H9 (cell line): ENCODE data around the gene FOXC2. TPM values are rescaled to one million over a fixed set of nuclear protein-coding genes. Genes with fewer than 3 reads are reported as not detected.

Source experiments
- DNase-seq: peaks from one replicate; pipeline ENCODE4 v3.0.0-alpha.2; 2017
- H2AFZ ChIP-seq: one replicate; pipeline ENCODE4 v1.6.1; 2013; ENCODE audit warnings: mild to moderate bottlenecking, low read length, control low read depth, moderate library complexity
- H2AK5ac ChIP-seq: 2 replicates; pipeline ENCODE4 v1.6.1; 2013; ENCODE audit warnings: low read length, control low read depth, mixed read lengths; ENCODE audit not compliant: insufficient read length
- H2BK120ac ChIP-seq: one replicate; pipeline ENCODE4 v1.6.1; 2013; ENCODE audit warnings: low read depth, mild to moderate bottlenecking, low read length, control low read depth, inconsistent platforms; ENCODE audit not compliant: poor library complexity, severe bottlenecking
- H2BK12ac ChIP-seq: 2 replicates; pipeline ENCODE4 v1.6.1; 2013; ENCODE audit warnings: low read length, control low read depth, mixed read lengths, low read depth; ENCODE audit not compliant: insufficient read length
- H2BK15ac ChIP-seq: 2 replicates; pipeline ENCODE4 v1.6.1; 2013; ENCODE audit warnings: low read depth, low read length, control low read depth
- H2BK20ac ChIP-seq: one replicate; pipeline ENCODE4 v1.6.1; 2013; ENCODE audit warnings: low read depth, mild to moderate bottlenecking, low read length, control low read depth, inconsistent platforms; ENCODE audit not compliant: poor library complexity, severe bottlenecking
- H2BK5ac ChIP-seq: 2 replicates; pipeline ENCODE4 v1.6.1; 2013; ENCODE audit warnings: low read length, control low read depth, mixed read lengths; ENCODE audit not compliant: insufficient read length
- H3K14ac ChIP-seq: 2 replicates; pipeline ENCODE4 v1.6.1; 2013; ENCODE audit warnings: low read length, control low read depth; ENCODE audit not compliant: insufficient read depth
- H3K18ac ChIP-seq: 2 replicates; pipeline ENCODE4 v1.6.1; 2013; ENCODE audit warnings: low read depth, mild to moderate bottlenecking, mixed read lengths, low read length, control low read depth; ENCODE audit not compliant: insufficient read length
- H3K23ac ChIP-seq: 2 replicates; pipeline ENCODE4 v1.6.1; 2013; ENCODE audit warnings: low read length, control low read depth, mixed read lengths, low read depth; ENCODE audit not compliant: insufficient read length
- H3K23me2 ChIP-seq: 2 replicates; pipeline ENCODE4 v1.6.1; 2013; ENCODE audit warnings: low read depth, mild to moderate bottlenecking, mixed read lengths, low read length, control low read depth; ENCODE audit not compliant: insufficient read length, poor library complexity, severe bottlenecking
- H3K27ac ChIP-seq: 2 replicates; pipeline ENCODE4 v1.5.1; 2013; ENCODE audit warnings: low read length, control low read depth, mixed read lengths, low read depth; ENCODE audit not compliant: insufficient read length
- H3K27me3 ChIP-seq: 2 replicates; pipeline ENCODE4 v1.6.1; 2013; ENCODE audit warnings: low read length, control low read depth, inconsistent platforms; ENCODE audit not compliant: insufficient read depth
- H3K4ac ChIP-seq: 2 replicates; pipeline ENCODE4 v1.6.1; 2013; ENCODE audit warnings: low read depth, mild to moderate bottlenecking, control low read depth, inconsistent platforms, low read length, moderate library complexity
- H3K4me1 ChIP-seq: 2 replicates; pipeline ENCODE4 v1.6.1; 2013; ENCODE audit warnings: low read length, control low read depth, inconsistent platforms; ENCODE audit not compliant: insufficient read depth
- H3K4me2 ChIP-seq: 2 replicates; pipeline ENCODE4 v1.6.1; 2013; ENCODE audit warnings: low read length, control low read depth, mixed read lengths; ENCODE audit not compliant: insufficient read length, insufficient read depth
- H3K56ac ChIP-seq: 2 replicates; pipeline ENCODE4 v1.6.1; 2013; ENCODE audit warnings: low read depth, mild to moderate bottlenecking, mixed read lengths, low read length, control low read depth; ENCODE audit not compliant: insufficient read length
- H3K79me1 ChIP-seq: 2 replicates; pipeline ENCODE4 v1.6.1; 2013; ENCODE audit warnings: low read depth, mild to moderate bottlenecking, moderate library complexity, low read length, control low read depth, inconsistent platforms; ENCODE audit not compliant: insufficient read depth, poor library complexity, severe bottlenecking
- H3K79me2 ChIP-seq: 2 replicates; pipeline ENCODE4 v1.6.1; 2013; ENCODE audit warnings: low read length, control low read depth, inconsistent platforms; ENCODE audit not compliant: insufficient read depth
- H3K9ac ChIP-seq: 2 replicates; pipeline ENCODE4 v1.6.1; 2013; ENCODE audit warnings: low read length, control low read depth, mixed read lengths; ENCODE audit not compliant: insufficient read length; ENCODE audit errors: extremely low read depth
- H3K9me3 ChIP-seq: one replicate; pipeline ENCODE4 v1.6.1; 2013; ENCODE audit warnings: low read depth, low read length, inconsistent platforms; ENCODE audit not compliant: control insufficient read depth
- H3T11ph ChIP-seq: one replicate; pipeline ENCODE4 v1.6.1; 2013; ENCODE audit warnings: mild to moderate bottlenecking, low read length, control low read depth, inconsistent platforms
- H4K20me1 ChIP-seq: one replicate; pipeline ENCODE4 v1.6.1; 2013; ENCODE audit not compliant: control insufficient read depth, insufficient read length, insufficient read depth
- H4K5ac ChIP-seq: 2 replicates; pipeline ENCODE4 v1.6.1; 2013; ENCODE audit warnings: low read depth, mild to moderate bottlenecking, mixed read lengths, low read length, control low read depth; ENCODE audit not compliant: insufficient read length
- H4K8ac ChIP-seq: replicated peaks from 2 replicates; pipeline ENCODE4 v1.6.1; 2013; ENCODE audit warnings: low read length, control low read depth, mixed read lengths, low read depth; ENCODE audit not compliant: insufficient read length
- H4K91ac ChIP-seq: 2 replicates; pipeline ENCODE4 v1.6.1; 2013; ENCODE audit warnings: low read depth, mild to moderate bottlenecking, moderate library complexity, mixed read lengths, low read length, control low read depth; ENCODE audit not compliant: insufficient read length
- H3K27ac Mint-ChIP-seq, 3 experiments: 2 replicates in 2 of 3; 3 replicates in 1 of 3; pipeline ENCODE4 v1.8.0; 2020 to 2021; ENCODE audit warnings: mixed read lengths in 3 of 3, mild to moderate bottlenecking in 1 of 3, moderate library complexity in 1 of 3
- H3K27me3 Mint-ChIP-seq: 2 replicates; pipeline ENCODE4 v1.8.0; 2021; ENCODE audit warnings: low read depth, mild to moderate bottlenecking, moderate library complexity, mixed read lengths
- H3K36me3 Mint-ChIP-seq, 3 experiments: 2 replicates in 2 of 3; 3 replicates in 1 of 3; pipeline ENCODE4 v1.8.0; 2020 to 2021; ENCODE audit warnings: low read depth in 3 of 3, mixed read lengths in 3 of 3; ENCODE audit not compliant: insufficient read depth in 1 of 3
- H3K4me1 Mint-ChIP-seq, 2 experiments: 2 replicates each; pipeline ENCODE4 v1.8.0; 2020; ENCODE audit warnings: mixed read lengths in 2 of 2
- H3K4me3 Mint-ChIP-seq, 2 experiments: 2 replicates in 1 of 2; 3 replicates in 1 of 2; pipeline ENCODE4 v1.8.0; 2020 to 2021; ENCODE audit warnings: mild to moderate bottlenecking in 2 of 2, mixed read lengths in 2 of 2, moderate library complexity in 1 of 2
- H3K9me3 Mint-ChIP-seq, 2 experiments: 2 replicates in 1 of 2; 3 replicates in 1 of 2; pipeline ENCODE4 v1.8.0; 2020; ENCODE audit warnings: mild to moderate bottlenecking in 2 of 2, mixed read lengths in 2 of 2, moderate library complexity in 1 of 2
- WGBS: extraction: QIAGEN DNeasy Blood & Tissue Kit; methylation state at CpG from one replicate; pipeline ENCODE4 v1.1.7; 2013; ENCODE audit warnings: missing lambda C conversion rate, low lambda C conversion rate, mixed read lengths; ENCODE audit not compliant: insufficient read length; ENCODE audit errors: extremely low coverage; 5-methylcytosine and 5-hydroxymethylcytosine counted together
- total RNA-seq: library from RNA; stranded (reverse); gene quantifications from 2 replicates; pipeline ENCODE4 v1.2.1, GENCODE V29; 2021
- TF ChIP-seq, protein P1 (sequence below): fragments of 200-600 bp; sonication (generic); conservative IDR thresholded peaks from 3 replicates; pipeline ENCODE4 v1.8.0; 2021; ENCODE audit warnings: antibody characterized with exemption, mild to moderate bottlenecking

Gene FOXC2
- total RNA-seq, 1 experiment from 2014 or later = not detected

GRCh38 chr16:86611941-86612340 is 45.3 kb downstream of the FOXC2 start:
- Histone ChIP-seq H3K18ac (no peak overlapping the region), H3K9me3 (no peaks in the 10 kb centered on the region), H3K27ac (no peak overlapping the region), H3K4me1 (no peaks in the 10 kb centered on the region; the same call in 1 of the 2 replicates), H3K4ac (no peak overlapping the region), H2BK15ac (no peak overlapping the region), H3K23ac (no peak overlapping the region), H4K20me1 (no peaks in the 10 kb centered on the region), H3K4me2 (no peak overlapping the region), H3K79me2 (no peaks in the 10 kb centered on the region), H2AFZ (no peak overlapping the region), H2AK5ac (no peak overlapping the region), H2BK12ac (no peak overlapping the region), H3K23me2 (no peaks in the 10 kb centered on the region), H3K56ac (no peak overlapping the region), H4K91ac (no peak overlapping the region), H3T11ph (no peak overlapping the region), H3K9ac (no peak overlapping the region), H3K14ac (no peak overlapping the region), H2BK20ac (no peak overlapping the region), H3K79me1 (no peaks in the 10 kb centered on the region), H2BK5ac (no peak overlapping the region), H3K27me3 (no peaks in the 10 kb centered on the region), H4K5ac (no peak overlapping the region), H2BK120ac (no peak overlapping the region), H4K8ac (no peak overlapping the region)
- Mint-ChIP-seq H3K36me3 (no peaks in the 10 kb centered on the region), H3K4me1 (peaks cover 14 to 20% of the 10 kb centered on the region in 2 experiments), H3K9me3 (no peaks in the 10 kb centered on the region), H3K27ac (no peak overlapping the region), H3K4me3 (no peak overlapping the region), H3K27me3 (peaks cover 6% of the 10 kb centered on the region)
- DNase-seq = no peak
- TF ChIP-seq, protein P1, sequence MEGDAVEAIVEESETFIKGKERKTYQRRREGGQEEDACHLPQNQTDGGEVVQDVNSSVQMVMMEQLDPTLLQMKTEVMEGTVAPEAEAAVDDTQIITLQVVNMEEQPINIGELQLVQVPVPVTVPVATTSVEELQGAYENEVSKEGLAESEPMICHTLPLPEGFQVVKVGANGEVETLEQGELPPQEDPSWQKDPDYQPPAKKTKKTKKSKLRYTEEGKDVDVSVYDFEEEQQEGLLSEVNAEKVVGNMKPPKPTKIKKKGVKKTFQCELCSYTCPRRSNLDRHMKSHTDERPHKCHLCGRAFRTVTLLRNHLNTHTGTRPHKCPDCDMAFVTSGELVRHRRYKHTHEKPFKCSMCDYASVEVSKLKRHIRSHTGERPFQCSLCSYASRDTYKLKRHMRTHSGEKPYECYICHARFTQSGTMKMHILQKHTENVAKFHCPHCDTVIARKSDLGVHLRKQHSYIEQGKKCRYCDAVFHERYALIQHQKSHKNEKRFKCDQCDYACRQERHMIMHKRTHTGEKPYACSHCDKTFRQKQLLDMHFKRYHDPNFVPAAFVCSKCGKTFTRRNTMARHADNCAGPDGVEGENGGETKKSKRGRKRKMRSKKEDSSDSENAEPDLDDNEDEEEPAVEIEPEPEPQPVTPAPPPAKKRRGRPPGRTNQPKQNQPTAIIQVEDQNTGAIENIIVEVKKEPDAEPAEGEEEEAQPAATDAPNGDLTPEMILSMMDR = no peak
- WGBS = no CpG with 5 or more reads among the region's 3 CpGs
